Ovary (tissue), 3 donors: ENCODE measurements around the gene ADCY5.

ENCODE experiments used
- CTCF ChIP-seq, 3 donors: fragments of 450-650 bp in 2 of 3; fragments of 200-600 bp in 1 of 3; IDR thresholded peaks; one replicate each; pipeline versions ENCODE4 v1.5.1 to v1.8.0; 2016 to 2022; ENCODE audit warnings: antibody characterized with exemption in 3 of 3, mild to moderate bottlenecking in 1 of 3
- POLR2A ChIP-seq: fragments of 450-650 bp; IDR thresholded peaks from one replicate; pipeline ENCODE4 v1.6.1; 2017; ENCODE audit warnings: antibody characterized with exemption, mild to moderate bottlenecking, moderate library complexity
- donor health status: DM: no; HTN: no; CAD: no.

- TF ChIP-seq CTCF (IDR thresholded peaks at IDR 0.05), result no peak
- TF ChIP-seq POLR2A, result no peak
Observed at GRCh38 chr3:123353227-123353849, 95.6 kb downstream of the ADCY5 start.
